Spleen (tissue), 7 donors: ENCODE results near the gene SEC62.

Experiments
- POLR2AphosphoS5 ChIP-seq, 3 donors: sonication (generic); formaldehyde crosslinking; IDR thresholded peaks; one replicate each; pipeline ENCODE4 v1.5.1; 2017; ENCODE audit warnings: antibody characterized with exemption in 3 of 3
- TF ChIP-seq, protein P1 (sequence below), 11 experiments: fragments of 200-600 bp in 7 of 11; fragments of 450-650 bp in 4 of 11; sonication (generic) in 4 of 11; IDR thresholded peaks in 8 of 11; conservative IDR thresholded peaks in 3 of 11; 1 replicate in 7 of 11; 2 replicates in 4 of 11; pipeline versions ENCODE4 v1.4.0 to v1.8.0; 2016 to 2021; ENCODE audit warnings: antibody characterized with exemption in 11 of 11, inconsistent platforms in 4 of 11, mild to moderate bottlenecking in 1 of 11
- donor health status: DM: no; HTN: no; CAD: no; lungs with moderate emphysema.
- donor health status: DM: no; HTN: no; CAD: no.
- donor health status: DM: no; HTN: no; CAD: no.

DNA sequence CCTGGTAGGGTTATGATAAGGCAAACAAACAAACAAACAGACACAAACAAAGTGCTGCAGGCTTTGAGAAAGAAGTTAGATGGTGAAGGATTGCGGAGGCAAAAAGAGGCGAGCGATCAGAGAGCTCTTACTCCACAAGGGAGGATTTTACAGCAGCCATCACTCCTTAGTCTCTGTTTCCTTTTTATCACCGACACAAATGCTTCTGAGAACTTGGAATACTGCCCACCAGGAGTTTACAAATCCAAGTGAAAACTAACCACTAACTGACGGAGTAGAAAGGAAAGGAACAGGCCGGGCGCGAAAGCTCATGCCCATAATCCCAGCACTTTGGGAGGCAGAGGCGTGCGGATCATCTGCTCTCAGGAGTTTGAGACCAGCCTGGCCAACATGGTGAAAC, 35.6 kb downstream of the SEC62 start:
- TF ChIP-seq POLR2AphosphoS5 (IDR thresholded peaks at IDR 0.05): no peak
- TF ChIP-seq, protein P1, sequence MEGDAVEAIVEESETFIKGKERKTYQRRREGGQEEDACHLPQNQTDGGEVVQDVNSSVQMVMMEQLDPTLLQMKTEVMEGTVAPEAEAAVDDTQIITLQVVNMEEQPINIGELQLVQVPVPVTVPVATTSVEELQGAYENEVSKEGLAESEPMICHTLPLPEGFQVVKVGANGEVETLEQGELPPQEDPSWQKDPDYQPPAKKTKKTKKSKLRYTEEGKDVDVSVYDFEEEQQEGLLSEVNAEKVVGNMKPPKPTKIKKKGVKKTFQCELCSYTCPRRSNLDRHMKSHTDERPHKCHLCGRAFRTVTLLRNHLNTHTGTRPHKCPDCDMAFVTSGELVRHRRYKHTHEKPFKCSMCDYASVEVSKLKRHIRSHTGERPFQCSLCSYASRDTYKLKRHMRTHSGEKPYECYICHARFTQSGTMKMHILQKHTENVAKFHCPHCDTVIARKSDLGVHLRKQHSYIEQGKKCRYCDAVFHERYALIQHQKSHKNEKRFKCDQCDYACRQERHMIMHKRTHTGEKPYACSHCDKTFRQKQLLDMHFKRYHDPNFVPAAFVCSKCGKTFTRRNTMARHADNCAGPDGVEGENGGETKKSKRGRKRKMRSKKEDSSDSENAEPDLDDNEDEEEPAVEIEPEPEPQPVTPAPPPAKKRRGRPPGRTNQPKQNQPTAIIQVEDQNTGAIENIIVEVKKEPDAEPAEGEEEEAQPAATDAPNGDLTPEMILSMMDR (IDR thresholded peaks at IDR 0.05 in 8 of 11, conservative IDR thresholded peaks at IDR 0.05 in 3 of 11): no peak
